Bronchial epithelial cell (primary cell): Measurements from ENCODE around the gene C1orf56. TPM values are rescaled to one million over a fixed set of nuclear protein-coding genes. Genes with fewer than 3 reads are reported as not detected.
A peak's percentile ranks its signal among the peaks of the same experiment; 100 is the strongest.

Source experiments
- DNase-seq: peaks from one replicate; pipeline ENCODE4 v3.0.0-alpha.2; 2010; ENCODE audit warnings: low read depth
- FAIRE-seq: peaks from 2 replicates; lab custom pipeline; 2011; peaks lifted over from hg19 to GRCh38; lab: Jason Lieb, UNC
- H3K27me3 ChIP-seq: 2 replicates; pipeline ENCODE4 v1.5.1; 2011; ENCODE audit warnings: low read length; ENCODE audit not compliant: control insufficient read depth, insufficient read depth
- H3K36me3 ChIP-seq: 2 replicates; pipeline ENCODE4 v1.5.1; 2011; ENCODE audit warnings: low read length; ENCODE audit not compliant: control insufficient read depth, insufficient read depth
- H3K4me3 ChIP-seq: 2 replicates; pipeline ENCODE4 v1.5.1; 2011; ENCODE audit warnings: mild to moderate bottlenecking, low read depth, low read length, control low read depth
- CTCF ChIP-seq: IDR thresholded peaks from 2 replicates; pipeline ENCODE4 v1.5.1; 2011; ENCODE audit warnings: mild to moderate bottlenecking, moderate library complexity, low read length, control low read depth, inconsistent platforms; ENCODE audit not compliant: insufficient read depth, severe bottlenecking
- total RNA-seq: library from RNA; depleted of rRNA; stranded (reverse); fragments of >200 nt; gene quantifications from 2 replicates; pipeline ENCODE4 v1.2.1, GENCODE V29; 2014

The C1orf56 gene
- total RNA-seq, 1 donor from 2014 or later, result 0.53 TPM

GRCh38 chr1:151026460-151026859, 21.1 kb upstream of the C1orf56 start:
- no peak for TF ChIP-seq CTCF
- H3K36me3 ChIP-seq, result peaks cover 4% of the 10 kb centered on the region
- H3K27me3 ChIP-seq, result no peaks in the 10 kb centered on the region
- DNase-seq (no peak), FAIRE-seq (no peak)
- H3K4me3 ChIP-seq, result no peak overlapping the region

- H3K4me3 ChIP-seq, result no peak overlapping the region
- peaks cover 3% of the 10 kb centered on the region for H3K36me3 ChIP-seq
- no peaks in the 10 kb centered on the region for H3K27me3 ChIP-seq
- FAIRE-seq (no peak), DNase-seq (no peak)
- TF ChIP-seq CTCF, result no peak
Observed at GRCh38 chr1:151032164-151032563, 15.4 kb upstream of the C1orf56 start.

GRCh38 chr1:151035167-151035566, 12.4 kb upstream of the C1orf56 start:
- FAIRE-seq, result no peak
- H3K36me3 ChIP-seq, result peaks cover 2% of the 10 kb centered on the region

GRCh38 chr1:151036356-151036755, 11.2 kb upstream of the C1orf56 start, which contains the start of gene BNIPL:
Gene BNIPL (plus strand): TSS chr1:151036586. CDS start chr1:151036726, 140 bp downstream.
- Histone ChIP-seq H3K36me3 (peaks cover 2% of the 10 kb centered on the region), H3K4me3 (peak within 1 kb of the TSS; percentile 29), H3K27me3 (no peaks in the 10 kb centered on the region)
- TF ChIP-seq CTCF, result no peak
- no peak for FAIRE-seq
- DNase-seq, result peak; percentile 54

More at GRCh38 chr1:151035167-151035566, 12.4 kb upstream of the C1orf56 start:
- Histone ChIP-seq H3K4me3 (no peak overlapping the region), H3K27me3 (no peaks in the 10 kb centered on the region)
- TF ChIP-seq CTCF, result no peak
- DNase-seq, result no peak

- TF ChIP-seq CTCF, result no peak
- DNase-seq (no peak), FAIRE-seq (no peak)
- Histone ChIP-seq H3K4me3 (peak overlapping the region; percentile 29), H3K27me3 (no peaks in the 10 kb centered on the region), H3K36me3 (peaks cover 2% of the 10 kb centered on the region)
Observed at GRCh38 chr1:151037032-151037431, 10.5 kb upstream of the C1orf56 start.

GRCh38 chr1:151039521-151039920, 8.0 kb upstream of the C1orf56 start:
- FAIRE-seq, result no peak
- no peaks in the 10 kb centered on the region for H3K36me3 ChIP-seq

More at GRCh38 chr1:151039521-151039920, 8.0 kb upstream of the C1orf56 start:
- no peak for DNase-seq
- TF ChIP-seq CTCF, result no peak
- no peak overlapping the region for H3K4me3 ChIP-seq
- H3K27me3 ChIP-seq, result no peaks in the 10 kb centered on the region
